K562 (cell line): ENCODE results near the gene ANKLE1. TPM values are rescaled to one million over a fixed set of nuclear protein-coding genes. Genes with fewer than 3 reads are reported as not detected.
A peak's percentile ranks its signal among the peaks of the same experiment; 100 is the strongest.

Experiments
- ARID1B ChIP-seq: fragments of 450-650 bp; IDR thresholded peaks from 2 replicates; pipeline ENCODE4 v1.6.1; 2016; ENCODE audit warnings: antibody characterized with exemption, mild to moderate bottlenecking, inconsistent platforms
- ATF1 ChIP-seq, 2 experiments: fragments of 450-650 bp in 1 of 2; IDR thresholded peaks; 2 replicates each; pipeline ENCODE4 v1.6.1; 2016; ENCODE audit warnings: missing compliant biosample characterization in 1 of 2, missing genetic modification characterization in 1 of 2
- CBFA2T2 ChIP-seq: fragments of 450-650 bp; conservative IDR thresholded peaks from 2 replicates; pipeline ENCODE4 v1.6.1; 2017; ENCODE audit warnings: mild to moderate bottlenecking
- CTBP1 ChIP-seq: fragments of 450-650 bp; IDR thresholded peaks from 2 replicates; pipeline ENCODE4 v1.6.1; 2016; ENCODE audit warnings: borderline replicate concordance
- DMBX1 ChIP-seq: fragments of 250-450 bp; sonication (Bioruptor Pico); IDR thresholded peaks from 2 replicates; pipeline ENCODE4 v1.8.0; 2022; ENCODE audit warnings: inconsistent platforms, mild to moderate bottlenecking, moderate library complexity, borderline replicate concordance
- ERF ChIP-seq: fragments of 450-650 bp; formaldehyde crosslinking; IDR thresholded peaks from 2 replicates; pipeline ENCODE4 v1.4.0; 2020; ENCODE audit warnings: mild to moderate bottlenecking, mixed read lengths
- HCFC1 ChIP-seq: IDR thresholded peaks from 2 replicates; pipeline ENCODE4 v1.6.1; 2012; ENCODE audit warnings: low read depth, low read length, improper control_type of control experiment
- JUND ChIP-seq, 2 experiments: IDR thresholded peaks; 2 replicates in 1 of 2; 3 replicates in 1 of 2; pipeline ENCODE4 v1.6.1; 2011; ENCODE audit warnings: borderline replicate concordance in 2 of 2, low read depth in 2 of 2, low read length in 2 of 2, improper control_type of control experiment in 1 of 2, missing biosample characterization in 1 of 2, missing genetic modification characterization in 1 of 2, missing genetic modification reagents in 1 of 2
- NCOA2 ChIP-seq, 2 experiments: fragments of 450-650 bp; IDR thresholded peaks; 2 replicates each; pipeline ENCODE4 v1.6.1; 2018; ENCODE audit warnings: mild to moderate bottlenecking in 2 of 2, moderate library complexity in 1 of 2; ENCODE audit not compliant: partially characterized antibody in 2 of 2
- NFE2 ChIP-seq: IDR thresholded peaks from 2 replicates; pipeline ENCODE4 v1.6.1; 2014; ENCODE audit warnings: antibody characterized with exemption, low read depth
- NFIC ChIP-seq: fragments of 450-650 bp; IDR thresholded peaks from 2 replicates; pipeline ENCODE4 v1.6.1; 2017; ENCODE audit warnings: mild to moderate bottlenecking, inconsistent platforms
- NUFIP1 ChIP-seq: fragments of 450-650 bp; IDR thresholded peaks from 2 replicates; pipeline ENCODE4 v1.6.1; 2018; ENCODE audit not compliant: partially characterized antibody
- PRPF4 ChIP-seq: fragments of 200-400 bp; formaldehyde crosslinking; IDR thresholded peaks from one replicate; pipeline ENCODE4 v1.6.1; 2017; ENCODE audit warnings: low read length, low read depth, mild to moderate bottlenecking; ENCODE audit not compliant: insufficient read depth, poor library complexity, severe bottlenecking
- RAD21 ChIP-seq, 2 experiments: fragments of 250-450 bp in 1 of 2; fragments of 450-650 bp in 1 of 2; sonication (Bioruptor Pico) in 1 of 2; formaldehyde crosslinking in 1 of 2; IDR thresholded peaks in 1 of 2; conservative IDR thresholded peaks in 1 of 2; 2 replicates each; pipeline versions ENCODE4 v1.4.0 to v1.8.0; 2020 to 2022; ENCODE audit warnings: mild to moderate bottlenecking in 2 of 2, moderate library complexity in 1 of 2
- RB1 ChIP-seq: fragments of 450-650 bp; IDR thresholded peaks from 2 replicates; pipeline ENCODE4 v1.6.1; 2017; ENCODE audit warnings: low read depth, mild to moderate bottlenecking
- RBM14 ChIP-seq: fragments of 200-400 bp; formaldehyde crosslinking; IDR thresholded peaks from 2 replicates; pipeline ENCODE4 v1.6.1; 2018; ENCODE audit warnings: low read depth, mild to moderate bottlenecking, low read length, moderate library complexity, borderline replicate concordance; ENCODE audit not compliant: insufficient read depth
- RBM15 ChIP-seq: fragments of 200-400 bp; formaldehyde crosslinking; IDR thresholded peaks from 2 replicates; pipeline ENCODE4 v1.6.1; 2018; ENCODE audit warnings: mild to moderate bottlenecking, low read length, moderate library complexity; ENCODE audit not compliant: insufficient read depth
- SIX5 ChIP-seq, 2 experiments: IDR thresholded peaks; 2 replicates each; pipeline ENCODE4 v1.6.1; 2011; ENCODE audit warnings: low read length in 2 of 2, borderline replicate concordance in 1 of 2, low read depth in 1 of 2, mild to moderate bottlenecking in 1 of 2, moderate library complexity in 1 of 2; ENCODE audit not compliant: insufficient read depth in 1 of 2
- SUPT5H ChIP-seq: fragments of 450-650 bp; IDR thresholded peaks from 2 replicates; pipeline ENCODE4 v1.6.1; 2016
- TAF1 ChIP-seq: IDR thresholded peaks from 2 replicates; pipeline ENCODE4 v1.6.1; 2011; ENCODE audit warnings: mild to moderate bottlenecking, low read length, moderate library complexity; ENCODE audit not compliant: insufficient read depth, control insufficient read depth, severe bottlenecking; ENCODE audit errors: extremely low read depth
- TCF3 ChIP-seq: sonication (generic); formaldehyde crosslinking; IDR thresholded peaks from 2 replicates; pipeline ENCODE4 v1.4.0; 2020; ENCODE audit warnings: mild to moderate bottlenecking, missing genetic modification reagents
- TFAP4 ChIP-seq: sonication (generic); formaldehyde crosslinking; IDR thresholded peaks from 2 replicates; pipeline ENCODE4 v1.8.0; 2022; ENCODE audit warnings: missing genetic modification reagents, mild to moderate bottlenecking, moderate library complexity, borderline replicate concordance
- WHSC1 ChIP-seq: IDR thresholded peaks from one replicate; pipeline ENCODE4 v1.6.1; 2012; ENCODE audit warnings: low read length, control low read depth, inconsistent platforms
- XRCC5 ChIP-seq: fragments of 200-400 bp; formaldehyde crosslinking; IDR thresholded peaks from 2 replicates; pipeline ENCODE4 v1.6.1; 2017; ENCODE audit warnings: low read depth, mild to moderate bottlenecking, low read length
- ZFX ChIP-seq: sonication (generic); formaldehyde crosslinking; IDR thresholded peaks from 2 replicates; pipeline ENCODE4 v1.8.0; 2022; ENCODE audit warnings: mild to moderate bottlenecking, missing genetic modification reagents, moderate library complexity
- polyA plus RNA-seq, 8 experiments: library from polyadenylated mRNA; depleted of rRNA in 4 of 8; stranded (reverse) in 5 of 8; unstranded in 3 of 8; fragments of >200 nt; fragmentation: Nextera tagmentation in 2 of 8; fragmentation: Illumina TruSeq in 1 of 8; extraction: Ambion mirVana in 2 of 8; extraction: Trizol in 1 of 8; gene quantifications; 2 replicates each; pipeline versions ENCODE4 v1.2.1 to v1.2.3, GENCODE V29; 2011 to 2014; ENCODE audit warnings: inconsistent platforms in 1 of 8, missing spikeins in 1 of 8
- total RNA-seq, 7 experiments: library from RNA; depleted of rRNA in 6 of 7; stranded (reverse); fragments of >200 nt in 6 of 7; fragmentation: Illumina TruSeq in 2 of 7; extraction: Trizol in 2 of 7; gene quantifications; 2 replicates each; pipeline versions ENCODE4 v1.2.1 to v1.2.3, GENCODE V29; 2011 to 2021; ENCODE audit warnings: low replicate concordance in 1 of 7
- TF ChIP-seq, protein P1 (sequence below): fragments of 200-800 bp; sonication (Bioruptor generic); IDR thresholded peaks from 2 replicates; pipeline ENCODE4 v1.6.1; 2017; ENCODE audit warnings: missing genetic modification characterization, missing compliant biosample characterization

Gene ANKLE1
- total and polyA plus RNA-seq, 9 of the 15 experiments (the other 6 are each of a cell fraction or from before 2014, with no cell fraction given), result 0.63 to 9.2 (median 2.9) TPM

DNA sequence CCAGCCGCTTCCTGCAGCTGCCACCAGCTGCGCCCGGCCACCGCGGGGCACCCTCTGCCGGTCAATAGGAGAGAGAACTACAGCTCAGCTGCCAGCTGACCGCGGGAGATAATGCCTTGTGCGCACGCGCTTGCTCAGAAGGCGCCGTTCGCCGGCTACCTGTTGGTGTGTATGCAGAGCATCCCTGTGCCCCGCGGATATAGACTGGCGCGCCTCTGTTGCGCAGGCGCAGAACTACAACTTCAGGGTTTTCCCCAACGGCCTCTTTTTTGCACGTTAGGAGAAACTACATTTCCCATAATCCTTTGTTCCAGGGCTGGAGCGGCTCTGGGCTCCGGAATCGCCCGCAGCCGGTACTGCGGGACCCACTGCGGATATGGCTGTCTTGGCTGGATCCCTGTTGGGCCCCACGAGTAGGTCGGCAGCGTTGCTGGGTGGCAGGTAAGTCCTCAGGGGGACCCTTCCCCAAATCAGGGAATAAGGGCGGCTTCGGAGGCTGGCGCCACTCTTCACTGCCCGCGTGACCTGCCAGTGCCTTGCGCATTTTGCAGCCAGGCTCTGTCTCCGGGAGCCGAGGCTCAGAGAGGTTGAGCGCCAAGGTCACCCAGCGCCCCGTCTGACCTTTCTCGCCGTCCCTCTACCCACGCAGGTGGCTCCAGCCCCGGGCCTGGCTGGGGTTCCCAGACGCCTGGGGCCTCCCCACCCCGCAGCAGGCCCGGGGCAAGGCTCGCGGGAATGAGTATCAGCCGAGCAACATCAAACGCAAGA lies 24.0 kb downstream of the ANKLE1 start, which contains the start of gene MRPL34 (continued):
- TF ChIP-seq SUPT5H (peak; percentile 79), TFAP4 (CRISPR knock-in tag) (peak; percentile 100), NFE2 (no peak), SIX5 (IDR thresholded peaks at IDR 0.05; ENCODE audit: borderline replicate concordance in 1 of 2, insufficient read depth in 1 of 2, low read depth in 1 of 2, low read length in 2 of 2) (peak; percentile 42 to 49; a peak in 2 of 4 replicates), PRPF4 (no peak), TAF1 (peak; percentile 71), JUND (IDR thresholded peaks at IDR 0.05; ENCODE audit: borderline replicate concordance, low read depth, low read length) (no peak), JUND (tag; IDR thresholded peaks at IDR 0.05; ENCODE audit: borderline replicate concordance, low read depth, low read length) (no peak), ZFX (CRISPR knock-in tag) (peak; percentile 89), ERF (CRISPR knock-in tag) (0 out of 2 replicates have a peak, but pooled peaks have one; percentile 66), WHSC1 (no peak), RAD21 (CRISPR knock-in tag; conservative IDR thresholded peaks at IDR 0.05 in 1 of 2, IDR thresholded peaks at IDR 0.05 in 1 of 2) (peak; percentile 61 to 66), NFIC (0 out of 2 replicates have a peak, but pooled peaks have one; percentile 26), XRCC5 (peak; percentile 95), CTBP1 (peak; percentile 96), RBM15 (no peak), NCOA2 (IDR thresholded peaks at IDR 0.05; ENCODE audit: partially characterized antibody in 2 of 2) (no peak), ARID1B (no peak; the same call in 1 of the 2 replicates), TCF3 (CRISPR knock-in tag) (peak; percentile 68), RB1 (peak; percentile 73), NUFIP1 (peak; percentile 57), DMBX1 (0 out of 2 replicates have a peak, but pooled peaks have one; percentile 36), ATF1 (CRISPR knock-in tag; IDR thresholded peaks at IDR 0.05) (no peak), ATF1 (tag; IDR thresholded peaks at IDR 0.05) (peak; percentile 37), HCFC1 (peak; percentile 83), RBM14 (0 out of 2 replicates have a peak, but pooled peaks have one; percentile 66), CBFA2T2 (peak; percentile 65)
- TF ChIP-seq, protein P1, sequence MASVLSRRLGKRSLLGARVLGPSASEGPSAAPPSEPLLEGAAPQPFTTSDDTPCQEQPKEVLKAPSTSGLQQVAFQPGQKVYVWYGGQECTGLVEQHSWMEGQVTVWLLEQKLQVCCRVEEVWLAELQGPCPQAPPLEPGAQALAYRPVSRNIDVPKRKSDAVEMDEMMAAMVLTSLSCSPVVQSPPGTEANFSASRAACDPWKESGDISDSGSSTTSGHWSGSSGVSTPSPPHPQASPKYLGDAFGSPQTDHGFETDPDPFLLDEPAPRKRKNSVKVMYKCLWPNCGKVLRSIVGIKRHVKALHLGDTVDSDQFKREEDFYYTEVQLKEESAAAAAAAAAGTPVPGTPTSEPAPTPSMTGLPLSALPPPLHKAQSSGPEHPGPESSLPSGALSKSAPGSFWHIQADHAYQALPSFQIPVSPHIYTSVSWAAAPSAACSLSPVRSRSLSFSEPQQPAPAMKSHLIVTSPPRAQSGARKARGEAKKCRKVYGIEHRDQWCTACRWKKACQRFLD (CRISPR knock-in tag), result peak; percentile 10; the same call in 1 of the 2 replicates
